ENCODE measurements around the gene ARHGAP24. TPM values are rescaled to one million over a fixed set of nuclear protein-coding genes. Genes with fewer than 3 reads are reported as not detected.
"Not testable (repeated sequence)": the region's sequence is repeated elsewhere in the genome, so short reads cannot be mapped to it uniquely, and the experiment has no call there.

ARHGAP24 gene
- polyA plus RNA-seq, 12 donors: 39.9 to 68.8 (median 61.9) TPM; not detected in 1

DNA sequence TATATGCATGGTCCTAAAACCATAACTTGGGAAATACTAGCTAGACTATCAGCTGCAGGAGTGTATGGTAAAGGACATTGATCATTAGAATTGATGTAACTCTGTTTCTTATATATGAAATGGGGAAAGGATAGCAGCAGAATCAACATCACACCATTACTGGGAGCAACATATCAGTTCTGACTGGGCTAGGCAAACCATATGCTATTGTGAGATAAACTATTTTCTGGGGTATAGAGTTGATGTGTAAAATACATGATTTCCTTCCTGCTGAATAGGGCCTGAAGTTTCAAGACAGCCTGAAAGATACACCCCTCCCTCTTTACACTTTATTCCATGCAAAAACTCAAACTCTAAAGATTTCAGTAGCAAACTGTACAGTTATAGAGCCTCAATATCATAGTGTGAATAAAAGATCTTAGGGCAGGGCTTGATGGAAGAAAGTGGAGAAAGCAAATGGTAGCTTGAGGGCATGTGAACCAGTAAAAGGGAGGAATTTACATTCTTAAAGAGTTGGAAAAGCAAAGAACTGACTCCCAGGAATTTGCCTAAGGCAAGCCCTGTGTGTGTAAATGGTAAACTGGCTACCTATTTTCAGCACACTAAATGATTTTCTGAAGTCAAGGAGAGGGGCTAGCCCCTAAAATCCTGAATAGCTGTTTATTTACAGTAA, 480.8 kb downstream of the ARHGAP24 start:
- DNase-seq: no peak

DNA sequence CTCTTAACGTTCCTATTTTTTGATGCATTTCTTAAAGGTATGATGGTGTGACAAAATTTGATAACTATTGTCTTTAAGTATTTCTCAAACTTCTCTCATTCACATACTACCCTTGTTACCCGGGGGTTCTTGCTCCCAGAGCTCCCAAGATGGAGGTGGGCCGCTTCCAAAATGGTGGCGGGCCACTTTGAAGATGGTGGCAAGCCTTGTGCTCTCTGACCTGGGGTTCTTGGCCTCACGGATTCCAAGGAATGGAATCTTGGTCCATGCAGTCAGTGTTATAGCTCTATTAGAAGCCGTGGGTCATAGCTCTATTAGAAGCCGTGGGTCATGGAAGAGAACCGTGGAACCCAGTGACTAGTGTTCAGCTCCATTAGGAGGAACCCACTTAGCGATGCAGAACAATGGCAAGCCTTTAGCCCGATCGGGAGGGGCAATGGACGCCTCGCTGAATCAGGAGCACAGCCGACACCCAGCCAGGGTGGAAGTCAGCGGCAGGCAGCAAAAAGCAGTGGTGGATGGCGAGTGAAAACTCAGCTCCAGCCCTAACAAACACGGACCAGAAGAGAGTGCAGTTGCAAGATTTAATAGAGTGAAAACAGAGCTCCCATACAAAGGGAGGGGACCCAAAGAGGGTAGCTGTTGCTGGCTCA, 481.5 kb downstream of the ARHGAP24 start:
- DNase-seq: no peak

DNA sequence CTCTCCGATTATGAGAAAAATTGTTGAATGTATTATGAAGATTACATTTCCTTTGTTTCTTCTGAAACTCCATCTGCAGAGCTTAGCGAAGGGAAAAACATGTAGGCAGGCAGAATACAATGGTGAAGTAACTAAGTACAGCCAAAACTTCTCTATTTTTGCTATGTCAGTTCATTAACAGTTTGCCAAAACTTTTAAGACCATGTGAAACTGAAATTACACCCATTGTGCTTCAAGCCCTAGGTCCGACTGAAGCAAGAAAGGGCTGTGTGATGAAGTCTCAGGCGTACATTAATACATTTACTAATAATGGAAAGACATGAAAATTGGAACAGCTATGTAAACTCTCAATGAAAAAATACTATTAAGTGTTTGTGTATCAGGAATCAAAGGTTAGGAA, 486.9 kb downstream of the ARHGAP24 start:
- DNase-seq: no peak

GRCh38 chr4:85963231-85963630, 488.3 kb downstream of the ARHGAP24 start:
- DNase-seq: no peak

DNA sequence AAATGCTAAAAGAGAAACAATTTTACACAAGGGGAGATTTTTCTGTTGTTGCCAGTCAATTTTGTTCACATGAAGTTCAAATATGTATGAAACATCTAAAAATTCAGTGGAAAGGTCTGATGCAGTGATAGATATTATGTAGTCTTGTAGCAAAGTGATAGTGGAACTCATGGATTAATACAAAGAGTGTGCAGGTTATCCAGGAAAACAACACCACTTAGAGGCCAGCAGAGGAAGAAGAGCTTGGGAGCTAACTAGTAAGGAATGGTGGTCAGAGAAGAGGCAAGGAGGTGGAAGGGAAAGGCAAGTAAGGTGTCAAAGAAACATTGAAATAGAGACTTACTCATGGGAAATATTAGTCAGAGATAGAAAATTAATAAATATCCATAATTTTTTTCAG, 489.3 kb downstream of the ARHGAP24 start:
- DNase-seq: no peak

GRCh38 chr4:85965017-85965416, 490.1 kb downstream of the ARHGAP24 start:
- not testable (repeated sequence) for DNase-seq

- no peak for DNase-seq
These were observed 490.6 kb downstream of the ARHGAP24 start for GRCh38 chr4:85965529-85965928.

DNA sequence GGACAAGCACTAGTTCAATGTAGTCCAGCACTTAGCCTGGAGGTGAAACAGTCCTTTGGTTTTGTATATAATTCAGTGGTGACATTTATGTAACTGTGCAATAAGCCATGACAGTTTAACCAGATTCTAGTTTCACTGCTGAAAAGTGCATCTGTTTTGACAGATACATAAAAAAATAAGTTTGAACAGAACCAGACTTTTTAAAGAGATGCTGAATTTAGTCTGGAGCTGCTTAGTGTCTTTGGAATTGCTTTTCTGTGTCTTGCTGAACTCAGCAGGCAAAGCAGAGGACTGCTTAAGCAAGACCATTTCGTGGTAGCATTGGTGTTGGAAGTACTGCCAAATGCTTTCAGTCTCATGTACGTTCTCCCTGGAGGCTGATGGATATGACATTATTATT, 491.4 kb downstream of the ARHGAP24 start:
- peak; percentile 37 for DNase-seq

DNA sequence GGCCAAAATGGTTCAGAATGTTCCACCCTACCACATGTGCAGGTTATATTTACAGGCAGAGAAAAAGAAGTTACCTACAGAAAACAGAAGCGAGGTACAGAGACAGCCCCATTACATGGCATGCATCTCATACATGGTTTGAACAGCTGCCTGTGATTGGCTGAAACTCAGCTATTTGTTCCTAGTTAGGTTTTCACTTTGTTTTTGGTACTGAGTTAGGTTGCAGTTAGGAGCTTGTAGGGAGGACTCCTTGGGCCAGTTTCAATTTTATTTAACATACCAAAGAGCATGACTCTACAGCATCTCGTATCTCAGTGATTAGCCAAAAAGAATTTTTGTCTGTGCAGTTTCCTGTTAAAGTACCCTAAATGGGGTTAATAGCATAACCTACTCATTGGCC, 492.9 kb downstream of the ARHGAP24 start:
- DNase-seq: no peak

- peak; percentile 72 for DNase-seq
These were observed 494.2 kb downstream of the ARHGAP24 start for GRCh38 chr4:85968945-85969819.

- no peak for DNase-seq
These were observed 495.6 kb downstream of the ARHGAP24 start for GRCh38 chr4:85970535-85970934.

DNA sequence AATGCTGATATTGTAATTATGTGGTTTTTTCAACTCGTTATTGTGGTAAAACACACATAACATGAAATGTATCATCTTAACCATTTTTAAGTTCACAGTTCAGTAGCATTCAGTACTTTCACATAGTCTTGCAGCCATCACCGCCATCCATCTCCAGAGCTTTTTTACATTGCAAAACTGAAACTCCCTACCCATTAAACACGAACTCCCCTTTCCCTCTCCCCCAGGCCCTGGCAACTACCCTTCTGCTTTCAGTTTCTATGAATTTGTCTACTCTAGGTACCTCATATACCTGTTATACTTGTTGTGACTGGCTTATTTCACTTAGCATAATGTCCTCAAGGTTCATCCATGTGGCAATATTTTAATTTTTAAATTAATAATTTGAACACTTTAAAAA, 504.3 kb downstream of the ARHGAP24 start:
- no peak for DNase-seq

- DNase-seq: no peak
These were observed 511.3 kb downstream of the ARHGAP24 start for GRCh38 chr4:85986266-85986665.

GRCh38 chr4:85993641-85994040, 518.7 kb downstream of the ARHGAP24 start:
- DNase-seq: no peak

DNA sequence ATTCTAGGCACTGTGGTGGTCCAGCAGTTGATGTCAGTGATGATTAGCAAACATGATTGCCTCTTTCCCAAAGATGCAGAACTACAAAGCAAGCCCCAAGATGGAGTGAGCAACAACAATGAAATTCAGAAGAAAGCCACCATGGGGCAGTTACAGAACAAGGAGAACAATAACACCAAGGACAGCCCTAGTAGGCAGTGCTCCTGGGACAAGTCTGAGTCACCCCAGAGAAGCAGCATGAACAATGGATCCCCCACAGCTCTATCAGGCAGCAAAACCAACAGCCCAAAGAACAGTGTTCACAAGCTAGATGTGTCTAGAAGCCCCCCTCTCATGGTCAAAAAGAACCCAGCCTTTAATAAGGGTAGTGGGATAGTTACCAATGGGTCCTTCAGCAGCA, 519.6 kb downstream of the ARHGAP24 start:
- DNase-seq: no peak

DNA sequence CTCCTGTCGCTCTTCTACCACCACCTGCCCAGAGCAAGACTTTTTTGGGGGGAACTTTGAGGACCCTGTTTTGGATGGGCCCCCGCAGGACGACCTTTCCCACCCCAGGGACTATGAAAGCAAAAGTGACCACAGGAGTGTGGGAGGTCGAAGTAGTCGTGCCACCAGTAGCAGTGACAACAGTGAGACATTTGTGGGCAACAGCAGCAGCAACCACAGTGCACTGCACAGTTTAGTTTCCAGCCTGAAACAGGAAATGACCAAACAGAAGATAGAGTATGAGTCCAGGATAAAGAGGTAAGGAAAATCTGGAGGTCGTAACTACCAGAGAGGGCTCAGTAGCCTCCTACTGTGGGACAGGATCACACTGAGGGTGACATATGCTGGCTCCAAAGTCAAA, 520.4 kb downstream of the ARHGAP24 start:
- DNase-seq: no peak

DNA sequence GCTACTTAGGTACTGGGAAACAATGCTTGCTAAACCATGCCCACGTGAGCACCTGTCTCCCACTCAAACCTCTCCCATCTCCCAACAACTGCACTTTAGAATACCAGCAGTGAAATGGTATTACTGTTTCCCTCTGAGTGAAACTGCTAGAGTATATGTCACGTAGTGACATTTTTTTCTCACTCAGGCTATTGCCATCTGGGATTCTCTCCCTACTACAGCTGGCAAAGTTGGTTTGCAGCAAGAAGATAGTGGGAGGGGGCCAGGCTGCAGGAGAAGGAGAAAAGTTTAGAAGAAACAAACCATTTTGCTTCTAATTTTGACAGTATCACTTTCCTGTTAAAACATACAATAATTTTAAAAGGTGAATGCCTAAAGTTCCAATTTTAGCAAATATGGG, 526.6 kb downstream of the ARHGAP24 start:
- DNase-seq: no peak

GRCh38 chr4:86004030-86004429, 529.1 kb downstream of the ARHGAP24 start:
- DNase-seq: no peak

- no peak for DNase-seq
These were observed 531.1 kb downstream of the ARHGAP24 start for GRCh38 chr4:86006057-86006456.

DNA sequence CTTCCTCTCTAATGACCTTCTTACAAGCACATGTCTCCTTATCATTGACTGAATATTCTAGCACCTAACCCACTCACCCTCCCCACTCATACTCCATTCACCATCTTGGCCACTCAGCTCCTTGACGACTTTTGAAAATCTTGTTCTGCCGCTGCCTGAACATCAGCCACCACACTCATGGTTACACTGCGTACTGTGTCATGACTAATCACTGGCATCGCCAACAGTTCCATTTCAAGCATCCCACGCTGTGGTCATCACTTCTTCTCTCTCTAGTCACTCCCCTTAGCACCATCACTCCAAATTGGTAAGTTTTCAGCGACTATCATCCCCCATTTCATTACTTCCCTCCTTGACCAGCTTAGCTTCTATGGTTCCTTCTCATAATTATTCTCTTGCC, 532.1 kb downstream of the ARHGAP24 start:
- DNase-seq: no peak

DNA sequence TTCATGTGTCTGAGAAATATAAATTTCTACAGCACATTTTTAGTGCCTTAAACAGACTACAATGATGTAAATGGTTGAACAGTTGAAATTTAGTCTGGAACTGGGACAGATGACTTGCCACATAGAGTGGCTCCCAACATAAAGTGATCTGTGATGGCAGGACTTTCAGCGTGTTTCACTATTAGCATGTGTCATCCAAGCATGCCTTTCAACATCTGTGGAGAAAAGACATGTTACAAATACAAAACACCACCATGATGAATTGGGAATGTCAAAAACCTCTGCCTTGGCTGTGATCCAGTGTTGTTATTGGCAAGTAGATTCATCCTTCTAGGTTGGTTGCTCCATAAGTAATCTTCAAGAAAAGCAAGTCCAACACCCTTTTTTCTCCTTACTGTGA, 536.2 kb downstream of the ARHGAP24 start:
- DNase-seq: no peak

GRCh38 chr4:86013621-86014020, 538.7 kb downstream of the ARHGAP24 start:
- DNase-seq: no peak

- DNase-seq: no peak
These were observed 539.6 kb downstream of the ARHGAP24 start for GRCh38 chr4:86014599-86014998.

All from muscle of arm (tissue), 12 donors.